ENCODE data around the gene PXDN.

PXDN gene

GRCh38 chr2:1593371-1594122 is 150.8 kb downstream of the PXDN start:
- DNase-seq (ENCODE audit: low spot score): peak; percentile 76

GRCh38 chr2:1591978-1592907 is 152.1 kb downstream of the PXDN start:
- DNase-seq (ENCODE audit: low spot score): peak; percentile 76

- peak; percentile 33 for DNase-seq (ENCODE audit: low spot score)
These were observed 152.9 kb downstream of the PXDN start for GRCh38 chr2:1591461-1591770.

- DNase-seq (ENCODE audit: low spot score): peak; percentile 90
These were observed 153.5 kb downstream of the PXDN start for GRCh38 chr2:1590596-1591460.

- DNase-seq (ENCODE audit: low spot score): no peak
These were observed 155.2 kb downstream of the PXDN start for GRCh38 chr2:1588978-1589621.

- DNase-seq (ENCODE audit: low spot score): no peak
These were observed 156.0 kb downstream of the PXDN start for GRCh38 chr2:1588051-1588977.

GRCh38 chr2:1586923-1587840 is 157.1 kb downstream of the PXDN start:
- DNase-seq (ENCODE audit: low spot score): no peak

GRCh38 chr2:1586251-1586922 is 157.9 kb downstream of the PXDN start:
- no peak for DNase-seq (ENCODE audit: low spot score)

- no peak for DNase-seq (ENCODE audit: low spot score)
These were observed 158.7 kb downstream of the PXDN start for GRCh38 chr2:1585635-1586034.

- DNase-seq (ENCODE audit: low spot score): no peak
These were observed 159.4 kb downstream of the PXDN start for GRCh38 chr2:1584691-1585485.

GRCh38 chr2:1584051-1584531 is 160.2 kb downstream of the PXDN start:
- DNase-seq (ENCODE audit: low spot score): no peak

- no peak for DNase-seq (ENCODE audit: low spot score)
These were observed 161.4 kb downstream of the PXDN start for GRCh38 chr2:1582891-1583341.

GRCh38 chr2:1581965-1582625 is 162.2 kb downstream of the PXDN start:
- DNase-seq (ENCODE audit: low spot score): no peak

Measured in kidney capillary endothelial cell (primary cell).